ENCODE data around the gene GAS2L3.

The GAS2L3 gene

GRCh38 chr12:100661300-100661951 lies 87.9 kb downstream of the GAS2L3 start:
- TF ChIP-seq CTCF (IDR thresholded peaks at IDR 0.05; ENCODE audit: insufficient read depth, low read length, poor library complexity, severe bottlenecking) (no peak), EZH2phosphoT487 (conservative IDR thresholded peaks at IDR 0.05; ENCODE audit: low read length) (no peak)
- no peak overlapping the region for H3K4me2 ChIP-seq (ENCODE audit: low read depth, low read length, poor library complexity, severe bottlenecking)

DNA sequence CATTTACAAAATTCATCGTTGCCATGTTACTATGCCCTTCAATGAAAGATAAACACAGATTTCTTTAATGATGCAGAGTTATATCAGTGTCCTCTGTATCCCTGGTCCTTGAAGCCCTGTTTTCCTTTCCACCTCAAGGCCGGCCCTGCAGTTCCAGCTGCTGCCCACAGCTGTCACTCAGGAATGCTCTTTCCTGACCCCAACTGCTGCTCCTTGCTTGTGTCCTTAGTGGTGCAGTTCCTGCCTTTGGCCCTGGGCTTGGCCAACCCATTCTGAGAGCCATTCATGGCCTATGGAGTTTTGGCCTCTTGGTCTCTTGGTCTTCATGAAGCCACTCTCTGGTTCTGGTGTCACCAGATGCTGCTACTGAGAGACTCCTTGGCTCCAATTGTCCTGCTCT lies 93.1 kb downstream of the GAS2L3 start:
- Histone ChIP-seq H3K4me3 (ENCODE audit: insufficient read depth, low read length, poor library complexity, severe bottlenecking) (no peak overlapping the region), H3K9me2 (replicated peaks; ENCODE audit: insufficient read depth, low read length) (no peaks in the 10 kb centered on the region), H3K4me2 (ENCODE audit: low read depth, low read length, poor library complexity, severe bottlenecking) (no peak overlapping the region), H4K20me1 (ENCODE audit: low read depth, low read length) (no peaks in the 10 kb centered on the region), H3K9me3 (ENCODE audit: insufficient read depth, low read length) (no peaks in the 10 kb centered on the region), H3K36me3 (ENCODE audit: low read length) (no peaks in the 10 kb centered on the region), H3K27ac (ENCODE audit: low read depth, low read length) (no peak overlapping the region), H3K79me2 (ENCODE audit: insufficient read depth, low read length) (no peaks in the 10 kb centered on the region), H3F3A (ENCODE audit: insufficient read depth) (no peaks in the 10 kb centered on the region), H3K27me3 (ENCODE audit: low read length) (no peaks in the 10 kb centered on the region), H2AFZ (ENCODE audit: low read depth, low read length, severe bottlenecking) (no peak overlapping the region), H3K9ac (ENCODE audit: low read length) (no peak overlapping the region)
- no peak for TF ChIP-seq EZH2phosphoT487 (conservative IDR thresholded peaks at IDR 0.05; ENCODE audit: low read length)
- no peak for TF ChIP-seq CTCF (IDR thresholded peaks at IDR 0.05; ENCODE audit: insufficient read depth, low read length, poor library complexity, severe bottlenecking)

More at GRCh38 chr12:100661300-100661951, 87.9 kb downstream of the GAS2L3 start:
- Histone ChIP-seq H3K4me3 (ENCODE audit: insufficient read depth, low read length, poor library complexity, severe bottlenecking) (no peak overlapping the region), H3K27ac (ENCODE audit: low read depth, low read length) (no peak overlapping the region), H2AFZ (ENCODE audit: low read depth, low read length, severe bottlenecking) (no peak overlapping the region), H3K79me2 (ENCODE audit: insufficient read depth, low read length) (no peaks in the 10 kb centered on the region), H4K20me1 (ENCODE audit: low read depth, low read length) (no peaks in the 10 kb centered on the region), H3K9ac (ENCODE audit: low read length) (no peak overlapping the region), H3K36me3 (ENCODE audit: low read length) (no peaks in the 10 kb centered on the region), H3K9me2 (replicated peaks; ENCODE audit: insufficient read depth, low read length) (no peaks in the 10 kb centered on the region), H3F3A (ENCODE audit: insufficient read depth) (no peaks in the 10 kb centered on the region), H3K9me3 (ENCODE audit: insufficient read depth, low read length) (no peaks in the 10 kb centered on the region), H3K27me3 (ENCODE audit: low read length) (0 out of 2 replicates have a peak, but pooled peaks cover 4% of the 10 kb centered on the region)

DNA sequence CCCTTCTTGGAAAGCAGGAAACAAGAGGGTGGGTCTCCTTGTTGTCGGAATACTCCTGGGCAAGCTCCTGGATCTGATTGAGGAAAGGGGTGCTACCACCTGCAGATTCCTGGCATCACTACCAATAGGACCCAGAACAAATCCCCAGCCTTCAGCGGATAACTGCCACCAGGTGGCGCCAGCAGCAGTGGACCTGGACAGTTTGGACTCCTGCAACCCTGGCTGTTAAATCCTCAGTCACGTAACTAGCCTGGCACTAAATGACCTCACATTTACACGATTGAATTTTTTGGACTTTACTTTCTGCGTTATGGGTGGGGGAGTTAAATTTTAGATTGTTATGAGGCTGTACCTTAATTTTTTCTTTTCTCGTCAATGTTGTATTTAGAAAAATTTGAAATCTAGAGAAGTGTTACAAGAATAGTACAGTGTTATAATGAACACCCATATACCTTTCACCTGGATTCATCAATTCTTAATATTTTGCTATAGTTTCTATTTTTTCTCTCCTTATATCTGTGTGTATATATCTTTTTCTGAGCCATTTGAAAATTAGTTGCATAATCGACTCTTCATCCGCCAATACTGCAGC lies 95.6 kb downstream of the GAS2L3 start:
- Histone ChIP-seq H2AFZ (ENCODE audit: low read depth, low read length, severe bottlenecking) (no peak overlapping the region), H3K9me2 (replicated peaks; ENCODE audit: insufficient read depth, low read length) (no peaks in the 10 kb centered on the region), H3K79me2 (ENCODE audit: insufficient read depth, low read length) (no peaks in the 10 kb centered on the region), H3K4me2 (ENCODE audit: low read depth, low read length, poor library complexity, severe bottlenecking) (no peak overlapping the region), H3K9me3 (ENCODE audit: insufficient read depth, low read length) (no peaks in the 10 kb centered on the region), H3K27me3 (ENCODE audit: low read length) (no peaks in the 10 kb centered on the region; the same call in 1 of the 2 replicates), H3K27ac (ENCODE audit: low read depth, low read length) (no peak overlapping the region), H3F3A (ENCODE audit: insufficient read depth) (no peaks in the 10 kb centered on the region), H3K4me3 (ENCODE audit: insufficient read depth, low read length, poor library complexity, severe bottlenecking) (no peak overlapping the region), H3K36me3 (ENCODE audit: low read length) (no peaks in the 10 kb centered on the region), H4K20me1 (ENCODE audit: low read depth, low read length) (no peaks in the 10 kb centered on the region), H3K9ac (ENCODE audit: low read length) (no peak overlapping the region)
- TF ChIP-seq EZH2phosphoT487 (conservative IDR thresholded peaks at IDR 0.05; ENCODE audit: low read length) (no peak), CTCF (IDR thresholded peaks at IDR 0.05; ENCODE audit: insufficient read depth, low read length, poor library complexity, severe bottlenecking) (peak; percentile 84)
